ENCODE data around the gene HMGCL.

HMGCL gene

GRCh38 chr1:23865543-23865930 is 40.3 kb upstream of the HMGCL start:
- no peaks in the 10 kb centered on the region for H3K79me2 ChIP-seq (ENCODE audit: insufficient read depth, low read length)
- no peak overlapping the region for H3K9ac ChIP-seq (ENCODE audit: low read length)
- H2AFZ ChIP-seq (ENCODE audit: low read length): no peak overlapping the region
- no peaks in the 10 kb centered on the region for H3K27me3 ChIP-seq (ENCODE audit: insufficient read depth, low read length)
- H3F3A ChIP-seq (ENCODE audit: insufficient read depth, low read length): no peaks in the 10 kb centered on the region
- no peak overlapping the region for H3K4me3 ChIP-seq (ENCODE audit: low read depth, low read length, poor library complexity, severe bottlenecking)
- no peaks in the 10 kb centered on the region for H3K9me2 ChIP-seq (ENCODE audit: low read depth, low read length)
- H3K4me1 ChIP-seq (ENCODE audit: insufficient read depth, low read length, severe bottlenecking): peaks cover 38% of the 10 kb centered on the region
- no peaks in the 10 kb centered on the region for H3K9me3 ChIP-seq (ENCODE audit: low read length)
- H3K36me3 ChIP-seq (ENCODE audit: insufficient read depth, low read length): peaks cover 46% of the 10 kb centered on the region
- no peak overlapping the region for H3K4me2 ChIP-seq (ENCODE audit: low read length)
- H3K27ac ChIP-seq (ENCODE audit: low read depth, low read length, poor library complexity, severe bottlenecking): no peak overlapping the region
- TF ChIP-seq EZH2 (IDR thresholded peaks at IDR 0.05; ENCODE audit: borderline replicate concordance, low read length) (no peak), CTCF (IDR thresholded peaks at IDR 0.05; ENCODE audit: low read length) (no peak)
- H4K20me1 ChIP-seq (ENCODE audit: insufficient read depth, low read length): no peaks in the 10 kb centered on the region

- Histone ChIP-seq H4K20me1 (ENCODE audit: insufficient read depth, low read length) (no peaks in the 10 kb centered on the region), H3F3A (ENCODE audit: insufficient read depth, low read length) (no peaks in the 10 kb centered on the region), H3K9ac (ENCODE audit: low read length) (no peak overlapping the region), H2AFZ (ENCODE audit: low read length) (no peak overlapping the region), H3K4me1 (ENCODE audit: insufficient read depth, low read length, severe bottlenecking) (peaks cover 33% of the 10 kb centered on the region), H3K4me2 (ENCODE audit: low read length) (no peak overlapping the region), H3K27ac (ENCODE audit: low read depth, low read length, poor library complexity, severe bottlenecking) (no peak overlapping the region), H3K27me3 (ENCODE audit: insufficient read depth, low read length) (no peaks in the 10 kb centered on the region), H3K36me3 (ENCODE audit: insufficient read depth, low read length) (peaks cover 48% of the 10 kb centered on the region), H3K4me3 (ENCODE audit: low read depth, low read length, poor library complexity, severe bottlenecking) (no peak overlapping the region), H3K9me2 (ENCODE audit: low read depth, low read length) (no peaks in the 10 kb centered on the region), H3K9me3 (ENCODE audit: low read length) (no peaks in the 10 kb centered on the region), H3K79me2 (ENCODE audit: insufficient read depth, low read length) (no peaks in the 10 kb centered on the region)
- TF ChIP-seq CTCF (IDR thresholded peaks at IDR 0.05; ENCODE audit: low read length): no peak
- no peak for TF ChIP-seq EZH2 (IDR thresholded peaks at IDR 0.05; ENCODE audit: borderline replicate concordance, low read length)
These were observed 39.7 kb upstream of the HMGCL start for GRCh38 chr1:23864801-23865542.

GRCh38 chr1:23862640-23863039 is 37.4 kb upstream of the HMGCL start:
- no peaks in the 10 kb centered on the region for H3K79me2 ChIP-seq (ENCODE audit: insufficient read depth, low read length)
- H3K4me3 ChIP-seq (ENCODE audit: low read depth, low read length, poor library complexity, severe bottlenecking): no peak overlapping the region
- H3K4me1 ChIP-seq (ENCODE audit: insufficient read depth, low read length, severe bottlenecking): peaks cover 16% of the 10 kb centered on the region
- TF ChIP-seq EZH2 (IDR thresholded peaks at IDR 0.05; ENCODE audit: borderline replicate concordance, low read length): no peak
- TF ChIP-seq CTCF (IDR thresholded peaks at IDR 0.05; ENCODE audit: low read length): no peak
- no peaks in the 10 kb centered on the region for H4K20me1 ChIP-seq (ENCODE audit: insufficient read depth, low read length)
- H3K9ac ChIP-seq (ENCODE audit: low read length): no peak overlapping the region
- H3K27me3 ChIP-seq (ENCODE audit: insufficient read depth, low read length): no peaks in the 10 kb centered on the region
- H3K36me3 ChIP-seq (ENCODE audit: insufficient read depth, low read length): peaks cover 68% of the 10 kb centered on the region
- H3K9me3 ChIP-seq (ENCODE audit: low read length): no peaks in the 10 kb centered on the region
- no peak overlapping the region for H3K4me2 ChIP-seq (ENCODE audit: low read length)
- no peak overlapping the region for H3K27ac ChIP-seq (ENCODE audit: low read depth, low read length, poor library complexity, severe bottlenecking)
- no peaks in the 10 kb centered on the region for H3F3A ChIP-seq (ENCODE audit: insufficient read depth, low read length)
- H2AFZ ChIP-seq (ENCODE audit: low read length): no peak overlapping the region
- H3K9me2 ChIP-seq (ENCODE audit: low read depth, low read length): no peaks in the 10 kb centered on the region
